Upper lobe of left lung (tissue), 4 donors: ENCODE data around the gene KLHL18.

Experiments used
- CTCF ChIP-seq, 6 experiments: fragments of 450-650 bp in 4 of 6; fragments of 200-600 bp in 2 of 6; sonication (generic) in 2 of 6; IDR thresholded peaks; one replicate each; pipeline ENCODE4 v1.5.1; 2016 to 2019; ENCODE audit warnings: antibody characterized with exemption in 6 of 6
- EP300 ChIP-seq, 4 donors: sonication (generic); formaldehyde crosslinking; IDR thresholded peaks; one replicate each; pipeline ENCODE4 v1.5.1; 2017; ENCODE audit warnings: antibody characterized with exemption in 4 of 4, control low read depth in 2 of 4
- POLR2AphosphoS5 ChIP-seq, 2 donors: sonication (generic); formaldehyde crosslinking; IDR thresholded peaks; one replicate each; pipeline ENCODE4 v1.5.1; 2017; ENCODE audit warnings: antibody characterized with exemption in 2 of 2

- TF ChIP-seq EP300 (IDR thresholded peaks at IDR 0.05): no peak
- no peak for TF ChIP-seq POLR2AphosphoS5 (IDR thresholded peaks at IDR 0.05)
- no peak for TF ChIP-seq CTCF (IDR thresholded peaks at IDR 0.05)
Observed at GRCh38 chr3:47378869-47379268, 96.1 kb downstream of the KLHL18 start.
